GM10248 (cell line): ENCODE data around the gene AHNAK2.

Experiments
- CTCF ChIA-PET: fragments of 300-600 bp; sonication (Branson Sonifier 250); formaldehyde crosslinking; extraction: SDS; loops from one replicate; lab custom pipeline; 2021; ENCODE audit warnings: antibody characterized with exemption; lab: Yijun Ruan, JAX
- POLR2A ChIA-PET: fragments of 350-650 bp; sonication (Branson Sonifier 250); formaldehyde crosslinking; extraction: SDS; loops from one replicate; lab custom pipeline; 2020; ENCODE audit warnings: antibody characterized with exemption; lab: Yijun Ruan, JAX
- DNase-seq: peaks from one replicate; pipeline ENCODE4 v3.0.0; 2012; ENCODE audit errors: extremely low spot score
- CTCF ChIP-seq: IDR thresholded peaks from 2 replicates; pipeline ENCODE4 v1.5.1; 2012; ENCODE audit warnings: mild to moderate bottlenecking, low read depth; ENCODE audit errors: extremely low read depth, missing control alignments, control extremely low read depth

AHNAK2 gene

DNA sequence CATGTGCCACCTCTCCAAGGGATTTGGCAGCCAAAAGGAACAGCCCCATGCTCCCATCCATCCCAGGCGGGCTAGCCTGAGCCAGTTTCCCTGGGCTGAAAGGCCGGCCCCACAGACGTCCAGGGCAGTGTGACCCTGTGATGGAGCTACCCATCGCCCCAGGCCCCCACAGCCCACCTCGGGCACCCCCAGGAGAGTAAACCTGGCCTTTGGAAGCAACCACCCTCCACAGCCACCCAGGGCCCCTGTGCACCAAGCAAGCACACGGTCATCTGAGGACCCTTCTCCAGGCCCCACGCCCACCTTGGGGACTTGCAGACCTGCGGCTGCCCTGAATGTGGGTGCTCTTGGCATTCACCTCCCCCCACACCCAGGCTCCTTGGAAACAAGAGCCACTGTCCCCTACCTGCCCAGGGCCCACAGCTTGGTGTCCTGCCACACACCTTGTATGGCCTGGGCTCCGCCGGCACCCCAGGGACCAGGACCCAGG, 8.4 kb downstream of the AHNAK2 start:
- CTCF ChIA-PET, result interaction anchor here (1.2 to 1.5 kb wide), 2 partner anchors 71 to 75 kb away, joined by 3 to 4 read pairs; no protein-coding TSS in a partner anchor
- DNase-seq, result no peak
- POLR2A ChIA-PET, result interaction anchor here (0.5 to 0.6 kb wide), 2 partner anchors 51 to 391 kb away, joined by 3 read pairs; partner anchors contain the start of gene CDCA4
- TF ChIP-seq CTCF, result no peak

GRCh38 chr14:104968541-104969401, 9.4 kb downstream of the AHNAK2 start:
- TF ChIP-seq CTCF, result no peak
- no peak for DNase-seq
- ChIA-PET POLR2A (interaction anchor here (0.5 to 0.6 kb wide), 2 partner anchors 52 to 392 kb away, joined by 3 read pairs; partner anchors contain the start of gene CDCA4), CTCF (interaction anchor here (1.2 kb wide), 1 partner anchor 72 kb away, joined by 3 read pairs; no protein-coding TSS in a partner anchor)

- POLR2A ChIA-PET, result no interaction called here
- TF ChIP-seq CTCF, result no peak
- no peak for DNase-seq
These were observed 10.0 kb downstream of the AHNAK2 start for GRCh38 chr14:104968153-104968527.

GRCh38 chr14:104967386-104968152, 10.6 kb downstream of the AHNAK2 start:
- POLR2A ChIA-PET, result no interaction called here
- no peak for TF ChIP-seq CTCF
- no peak for DNase-seq
- CTCF ChIA-PET, result interaction anchor here (0.9 to 2.0 kb wide), 2 partner anchors 8 to 123 kb away, joined by 4 to 8 read pairs; no protein-coding TSS in a partner anchor

More at GRCh38 chr14:104968153-104968527, 10.0 kb downstream of the AHNAK2 start:
- CTCF ChIA-PET, result interaction anchor here (2.0 kb wide), 1 partner anchor 7 kb away, joined by 8 read pairs; no protein-coding TSS in a partner anchor

GRCh38 chr14:104966981-104967385, 11.2 kb downstream of the AHNAK2 start:
- TF ChIP-seq CTCF, result no peak
- POLR2A ChIA-PET, result no interaction called here
- CTCF ChIA-PET, result interaction anchor here (0.9 to 2.0 kb wide), 2 partner anchors 8 to 123 kb away, joined by 4 to 8 read pairs; no protein-coding TSS in a partner anchor
- DNase-seq, result no peak
